Epithelial cell of esophagus (primary cell): Measurements from ENCODE around the gene TIAM2.

Experiments
- DNase-seq: peaks from one replicate; pipeline ENCODE4 v3.0.0; 2010; ENCODE audit warnings: low read depth
- H3K4me3 ChIP-seq: 2 replicates; pipeline ENCODE4 v1.5.1; 2011; ENCODE audit warnings: mild to moderate bottlenecking, low read length, control low read depth
- TF ChIP-seq, protein P1 (sequence below): IDR thresholded peaks from 2 replicates; pipeline ENCODE4 v1.5.1; 2011; ENCODE audit warnings: low read depth, mild to moderate bottlenecking, low read length, control low read depth, inconsistent platforms; ENCODE audit not compliant: insufficient read depth; ENCODE audit errors: missing control alignments

The TIAM2 gene

DNA sequence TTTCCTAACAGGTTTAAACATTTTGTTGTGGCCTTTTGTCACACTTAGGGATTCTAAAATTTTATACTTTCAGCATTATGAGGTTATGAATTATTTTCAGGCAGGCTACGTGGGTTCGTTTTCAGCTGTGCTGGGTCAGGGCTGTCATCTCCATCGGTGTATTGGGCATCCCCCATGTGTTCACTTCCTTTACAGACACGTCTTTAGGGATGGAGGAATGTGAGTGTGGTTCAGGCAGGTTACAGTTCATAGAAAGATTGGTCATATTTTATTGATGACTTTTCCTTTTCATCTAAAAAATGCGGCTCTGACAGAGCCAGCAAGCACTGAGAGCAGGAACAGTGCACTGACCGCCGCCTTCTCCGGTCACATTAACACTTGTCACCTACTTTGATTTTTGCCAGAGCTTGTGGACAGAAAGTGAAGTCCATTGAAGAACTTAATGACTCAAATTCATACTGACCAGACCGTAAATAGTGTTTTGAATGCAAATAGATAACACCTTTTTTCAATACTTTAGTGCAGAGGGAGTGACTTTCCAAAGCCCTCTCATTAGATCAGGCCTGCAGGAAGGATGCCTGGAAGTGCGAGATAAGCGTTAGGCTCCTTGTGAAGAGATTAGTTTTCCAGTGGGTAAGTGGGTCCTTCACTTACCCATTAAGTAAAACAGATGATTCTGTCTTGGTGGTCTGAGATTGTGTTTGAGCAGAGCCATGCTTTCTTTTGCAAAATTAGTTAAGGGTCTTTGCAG lies 113.1 kb downstream of the TIAM2 start:
- no peak overlapping the region for H3K4me3 ChIP-seq
- DNase-seq = no peak
- TF ChIP-seq, protein P1, sequence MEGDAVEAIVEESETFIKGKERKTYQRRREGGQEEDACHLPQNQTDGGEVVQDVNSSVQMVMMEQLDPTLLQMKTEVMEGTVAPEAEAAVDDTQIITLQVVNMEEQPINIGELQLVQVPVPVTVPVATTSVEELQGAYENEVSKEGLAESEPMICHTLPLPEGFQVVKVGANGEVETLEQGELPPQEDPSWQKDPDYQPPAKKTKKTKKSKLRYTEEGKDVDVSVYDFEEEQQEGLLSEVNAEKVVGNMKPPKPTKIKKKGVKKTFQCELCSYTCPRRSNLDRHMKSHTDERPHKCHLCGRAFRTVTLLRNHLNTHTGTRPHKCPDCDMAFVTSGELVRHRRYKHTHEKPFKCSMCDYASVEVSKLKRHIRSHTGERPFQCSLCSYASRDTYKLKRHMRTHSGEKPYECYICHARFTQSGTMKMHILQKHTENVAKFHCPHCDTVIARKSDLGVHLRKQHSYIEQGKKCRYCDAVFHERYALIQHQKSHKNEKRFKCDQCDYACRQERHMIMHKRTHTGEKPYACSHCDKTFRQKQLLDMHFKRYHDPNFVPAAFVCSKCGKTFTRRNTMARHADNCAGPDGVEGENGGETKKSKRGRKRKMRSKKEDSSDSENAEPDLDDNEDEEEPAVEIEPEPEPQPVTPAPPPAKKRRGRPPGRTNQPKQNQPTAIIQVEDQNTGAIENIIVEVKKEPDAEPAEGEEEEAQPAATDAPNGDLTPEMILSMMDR = no peak

- TF ChIP-seq, protein P1 = no peak
- no peak for DNase-seq
- no peak overlapping the region for H3K4me3 ChIP-seq
Observed at GRCh38 chr6:155110721-155111120, 115.6 kb downstream of the TIAM2 start.

GRCh38 chr6:155112757-155113156 lies 117.6 kb downstream of the TIAM2 start:
- no peak overlapping the region for H3K4me3 ChIP-seq
- TF ChIP-seq, protein P1 = no peak
- no peak for DNase-seq

- no peak overlapping the region for H3K4me3 ChIP-seq
- TF ChIP-seq, protein P1 = no peak
- no peak for DNase-seq
Observed at GRCh38 chr6:155115893-155116570, 120.9 kb downstream of the TIAM2 start.

DNA sequence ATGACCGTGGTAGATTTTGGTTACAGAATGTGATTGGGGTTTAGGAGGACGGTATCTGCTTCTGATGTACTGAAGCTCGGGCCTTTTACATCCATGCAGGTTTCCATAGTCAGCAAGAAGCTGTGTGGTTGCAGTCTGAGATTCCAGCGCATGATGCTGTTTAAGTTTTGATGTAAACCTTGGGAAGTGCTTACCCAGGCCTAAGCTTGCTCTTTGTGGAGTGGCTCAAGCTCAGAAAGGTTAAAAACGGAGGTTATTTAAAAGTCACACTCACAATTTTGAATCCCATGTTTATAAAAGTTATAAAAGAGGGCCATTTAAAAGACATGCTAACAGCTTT lies 121.4 kb downstream of the TIAM2 start:
- no peak overlapping the region for H3K4me3 ChIP-seq
- TF ChIP-seq, protein P1 = no peak
- DNase-seq = no peak

- no peak for DNase-seq
- TF ChIP-seq, protein P1 = no peak
- H3K4me3 ChIP-seq = no peak overlapping the region
Observed at GRCh38 chr6:155117256-155117655, 122.1 kb downstream of the TIAM2 start.
